PC-9 (cell line): ENCODE data around the gene TUBA8. TPM values are rescaled to one million over a fixed set of nuclear protein-coding genes. Genes with fewer than 3 reads are reported as not detected.
"Not testable (repeated sequence)": the region's sequence is repeated elsewhere in the genome, so short reads cannot be mapped to it uniquely, and the experiment has no call there.

Experiments used
- BruUV-seq: library from RNA; stranded (reverse); fragments of 400-500 nt; replicated peaks from 2 replicates; lab custom pipeline; 2021; lab: Mats Ljungman, UMichigan
- CTCF ChIA-PET: fragments of 300-600 bp; sonication (Branson Sonifier 250); formaldehyde crosslinking; loops from one replicate; lab custom pipeline; 2022; ENCODE audit warnings: antibody characterized with exemption; lab: Charles Lee
- POLR2A ChIA-PET: fragments of 300-600 bp; sonication (Branson Sonifier 250); formaldehyde crosslinking; loops from one replicate; lab custom pipeline; 2022; ENCODE audit warnings: antibody characterized with exemption; ENCODE audit not compliant: unreplicated experiment; lab: Charles Lee
- DNase-seq, 2 experiments: peaks; one replicate each; pipeline versions ENCODE4 v3.0.0 to v3.0.0-alpha.2; 2015 to 2022; ENCODE audit warnings: mixed read lengths in 1 of 2
- H2AFZ ChIP-seq: fragments of 200-600 bp; sonication (generic); 2 replicates; pipeline ENCODE4 v1.8.1; 2017; ENCODE audit warnings: antibody characterized with exemption
- H3F3A ChIP-seq: fragments of 200-600 bp; sonication (generic); 2 replicates; pipeline ENCODE4 v1.8.1; 2017; ENCODE audit warnings: antibody characterized with exemption, mild to moderate bottlenecking, low read depth; ENCODE audit not compliant: insufficient read depth
- H3K27ac ChIP-seq: fragments of 200-600 bp; sonication (generic); 2 replicates; pipeline ENCODE4 v1.6.1; 2016; ENCODE audit warnings: mixed run types
- H3K27me3 ChIP-seq: fragments of 200-600 bp; sonication (generic); 2 replicates; pipeline ENCODE4 v1.6.1; 2016; ENCODE audit warnings: low read depth, mixed run types; ENCODE audit not compliant: insufficient read depth
- H3K36me3 ChIP-seq: fragments of 200-600 bp; sonication (generic); 2 replicates; pipeline ENCODE4 v1.6.1; 2016; ENCODE audit warnings: low read depth, mixed run types
- H3K4me1 ChIP-seq: fragments of 200-600 bp; sonication (generic); replicated peaks from 2 replicates; pipeline ENCODE4 v1.6.1; 2016; ENCODE audit warnings: mixed run types; ENCODE audit not compliant: insufficient read depth
- H3K4me2 ChIP-seq: fragments of 200-600 bp; sonication (generic); 2 replicates; pipeline ENCODE4 v1.6.1; 2017; ENCODE audit warnings: mixed run types
- H3K4me3 ChIP-seq: fragments of 200-600 bp; sonication (generic); 2 replicates; pipeline ENCODE4 v1.6.1; 2016; ENCODE audit warnings: mixed run types
- H3K79me2 ChIP-seq: fragments of 200-600 bp; sonication (generic); 2 replicates; pipeline ENCODE4 v1.6.1; 2017; ENCODE audit warnings: low read depth, mixed run types
- H3K9me2 ChIP-seq: fragments of 200-600 bp; sonication (generic); 2 replicates; pipeline ENCODE4 v1.8.1; 2017; ENCODE audit warnings: mild to moderate bottlenecking; ENCODE audit not compliant: insufficient read depth
- H3K9me3 ChIP-seq: fragments of 200-600 bp; sonication (generic); 2 replicates; pipeline ENCODE4 v1.8.1; 2016; ENCODE audit warnings: low read depth; ENCODE audit not compliant: insufficient read depth
- H4K20me1 ChIP-seq: fragments of 200-600 bp; sonication (generic); 2 replicates; pipeline ENCODE4 v1.8.1; 2017; ENCODE audit not compliant: insufficient read depth
- EZH2 ChIP-seq: fragments of 200-600 bp; sonication (generic); IDR thresholded peaks from 2 replicates; pipeline ENCODE4 v1.8.0; 2017; ENCODE audit warnings: antibody characterized with exemption, low read depth
- intact Hi-C: fragments of 100-400 bp; cut with micrococcal nuclease; formaldehyde crosslinking; loops from one replicate; pipeline ENCODE4 v1.10.0; 2022; ENCODE audit not compliant: unreplicated experiment
- total RNA-seq: library from RNA; stranded (reverse); gene quantifications from 2 replicates; pipeline ENCODE4 v1.2.3, GENCODE V29; 2021
- TF ChIP-seq, protein P1 (sequence below): fragments of 200-600 bp; sonication (generic); conservative IDR thresholded peaks from 2 replicates; pipeline ENCODE4 v1.6.1; 2017; ENCODE audit warnings: mixed run types, antibody characterized with exemption, mild to moderate bottlenecking, moderate library complexity

TUBA8 gene
- total RNA-seq, 1 experiment from 2014 or later: 0.72 TPM

- Histone ChIP-seq H3K4me1 (no peaks in the 10 kb centered on the region), H3K27me3 (no peaks in the 10 kb centered on the region), H3F3A (no peaks in the 10 kb centered on the region), H3K9me3 (no peaks in the 10 kb centered on the region), H3K36me3 (no peaks in the 10 kb centered on the region), H4K20me1 (no peaks in the 10 kb centered on the region), H3K79me2 (no peaks in the 10 kb centered on the region), H3K9me2 (no peaks in the 10 kb centered on the region), H3K4me2 (no peak overlapping the region), H3K27ac (no peak overlapping the region), H2AFZ (no peak overlapping the region), H3K4me3 (no peak overlapping the region)
- CTCF ChIA-PET: no interaction called here
- TF ChIP-seq, protein P1, sequence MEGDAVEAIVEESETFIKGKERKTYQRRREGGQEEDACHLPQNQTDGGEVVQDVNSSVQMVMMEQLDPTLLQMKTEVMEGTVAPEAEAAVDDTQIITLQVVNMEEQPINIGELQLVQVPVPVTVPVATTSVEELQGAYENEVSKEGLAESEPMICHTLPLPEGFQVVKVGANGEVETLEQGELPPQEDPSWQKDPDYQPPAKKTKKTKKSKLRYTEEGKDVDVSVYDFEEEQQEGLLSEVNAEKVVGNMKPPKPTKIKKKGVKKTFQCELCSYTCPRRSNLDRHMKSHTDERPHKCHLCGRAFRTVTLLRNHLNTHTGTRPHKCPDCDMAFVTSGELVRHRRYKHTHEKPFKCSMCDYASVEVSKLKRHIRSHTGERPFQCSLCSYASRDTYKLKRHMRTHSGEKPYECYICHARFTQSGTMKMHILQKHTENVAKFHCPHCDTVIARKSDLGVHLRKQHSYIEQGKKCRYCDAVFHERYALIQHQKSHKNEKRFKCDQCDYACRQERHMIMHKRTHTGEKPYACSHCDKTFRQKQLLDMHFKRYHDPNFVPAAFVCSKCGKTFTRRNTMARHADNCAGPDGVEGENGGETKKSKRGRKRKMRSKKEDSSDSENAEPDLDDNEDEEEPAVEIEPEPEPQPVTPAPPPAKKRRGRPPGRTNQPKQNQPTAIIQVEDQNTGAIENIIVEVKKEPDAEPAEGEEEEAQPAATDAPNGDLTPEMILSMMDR: no peak
- no peak for TF ChIP-seq EZH2
- intact Hi-C loops: no loop called here
- POLR2A ChIA-PET: no interaction called here
- BruUV-seq: no TSS peak
- no peak for DNase-seq
Measured at GRCh38 chr22:18157714-18158028, 47.1 kb downstream of the TUBA8 start.

DNA sequence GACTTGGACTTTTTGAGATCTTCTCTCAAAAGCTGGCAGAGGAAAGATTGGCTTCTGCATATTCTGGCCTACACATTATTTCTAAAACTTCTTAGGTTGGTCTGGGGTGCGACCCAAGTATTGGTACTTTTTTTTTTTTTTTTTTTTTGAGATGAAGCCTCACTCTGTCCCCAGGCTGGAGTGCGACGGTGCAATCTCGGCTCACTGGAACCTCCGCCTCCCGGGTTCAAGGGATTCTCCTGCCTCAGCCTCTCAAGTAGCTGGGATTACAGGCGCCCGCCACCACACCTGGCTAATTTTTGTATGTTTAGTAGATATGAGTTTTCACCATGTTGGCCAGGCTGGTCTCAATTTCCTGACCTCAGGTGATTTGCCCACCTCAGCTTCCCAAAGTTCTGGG is 50.0 kb downstream of the TUBA8 start:
- POLR2A ChIA-PET, DNase-seq, H3K9me2 ChIP-seq, H2AFZ ChIP-seq, CTCF ChIA-PET, H3K9me3 ChIP-seq, BruUV-seq, H3K36me3 ChIP-seq, H3K4me2 ChIP-seq, H3F3A ChIP-seq, H4K20me1 ChIP-seq, H3K4me3 ChIP-seq, intact Hi-C loops, H3K27me3 ChIP-seq, H3K27ac ChIP-seq, H3K4me1 ChIP-seq, H3K79me2 ChIP-seq: not testable (repeated sequence)

- H3K4me3 ChIP-seq, DNase-seq, H3K9me3 ChIP-seq, H3F3A ChIP-seq, H3K4me1 ChIP-seq, H4K20me1 ChIP-seq, H3K27me3 ChIP-seq, intact Hi-C loops, H2AFZ ChIP-seq, H3K4me2 ChIP-seq, H3K36me3 ChIP-seq, H3K79me2 ChIP-seq, POLR2A ChIA-PET, BruUV-seq, CTCF ChIA-PET, H3K27ac ChIP-seq, H3K9me2 ChIP-seq: not testable (repeated sequence)
Measured at GRCh38 chr22:18163843-18164242, 53.2 kb downstream of the TUBA8 start.

- H3K36me3 ChIP-seq, H3K4me1 ChIP-seq, CTCF ChIA-PET, H3F3A ChIP-seq, intact Hi-C loops, H3K79me2 ChIP-seq, H3K27me3 ChIP-seq, H3K27ac ChIP-seq, H2AFZ ChIP-seq, POLR2A ChIA-PET, BruUV-seq, H4K20me1 ChIP-seq, H3K4me2 ChIP-seq, H3K9me2 ChIP-seq, DNase-seq, H3K4me3 ChIP-seq, H3K9me3 ChIP-seq: not testable (repeated sequence)
Measured at GRCh38 chr22:18164584-18164983, 54.0 kb downstream of the TUBA8 start.

GRCh38 chr22:18165356-18165755 is 54.7 kb downstream of the TUBA8 start:
- H3K79me2 ChIP-seq, H3K27ac ChIP-seq, H2AFZ ChIP-seq, CTCF ChIA-PET, H3K27me3 ChIP-seq, H4K20me1 ChIP-seq, POLR2A ChIA-PET, H3K4me1 ChIP-seq, H3K4me2 ChIP-seq, H3K9me3 ChIP-seq, H3F3A ChIP-seq, H3K4me3 ChIP-seq, H3K36me3 ChIP-seq, intact Hi-C loops, DNase-seq, BruUV-seq, H3K9me2 ChIP-seq: not testable (repeated sequence)

- H3K9me2 ChIP-seq, H4K20me1 ChIP-seq, H3K27me3 ChIP-seq, H3K79me2 ChIP-seq, intact Hi-C loops, H3K4me1 ChIP-seq, DNase-seq, H3K27ac ChIP-seq, H3K9me3 ChIP-seq, BruUV-seq, CTCF ChIA-PET, H3K4me2 ChIP-seq, H3K36me3 ChIP-seq, POLR2A ChIA-PET, H3K4me3 ChIP-seq, H3F3A ChIP-seq, H2AFZ ChIP-seq: not testable (repeated sequence)
Measured at GRCh38 chr22:18170284-18170683, 59.7 kb downstream of the TUBA8 start.

GRCh38 chr22:18172203-18172602 is 61.6 kb downstream of the TUBA8 start:
- H3K4me3 ChIP-seq, H3K4me1 ChIP-seq, POLR2A ChIA-PET, H3K4me2 ChIP-seq, DNase-seq, CTCF ChIA-PET, H4K20me1 ChIP-seq, H3K36me3 ChIP-seq, H3K27me3 ChIP-seq, H3K9me3 ChIP-seq, H3K9me2 ChIP-seq, H3K79me2 ChIP-seq, intact Hi-C loops, H3F3A ChIP-seq, H3K27ac ChIP-seq, BruUV-seq, H2AFZ ChIP-seq: not testable (repeated sequence)
